H1 (cell line): ENCODE results near the gene CHD9NB. TPM values are rescaled to one million over a fixed set of nuclear protein-coding genes. Genes with fewer than 3 reads are reported as not detected.
A peak's percentile ranks its signal among the peaks of the same experiment; 100 is the strongest.

Source experiments
- CTCF ChIA-PET: fragments of 300-600 bp; sonication (Branson Sonifier 250); formaldehyde crosslinking; loops from one replicate; lab custom pipeline; 2021; ENCODE audit not compliant: partially characterized antibody; lab: Charles Lee
- POLR2A ChIA-PET: fragments of 300-600 bp; sonication (Branson Sonifier 250); formaldehyde crosslinking; loops from one replicate; lab custom pipeline; 2021; ENCODE audit warnings: inconsistent platforms; ENCODE audit not compliant: partially characterized antibody; lab: Charles Lee
- DNase-seq, 2 experiments: peaks; one replicate each; pipeline versions ENCODE4 v3.0.0 to v3.0.0-alpha.2; 2010 to 2022; ENCODE audit warnings: low spot score in 2 of 2, low read depth in 1 of 2, mixed read lengths in 1 of 2
- FAIRE-seq: peaks from 2 replicates; lab custom pipeline; 2011; peaks lifted over from hg19 to GRCh38; lab: Jason Lieb, UNC
- H2AFZ ChIP-seq: 2 replicates; pipeline ENCODE4 v1.8.1; 2012; ENCODE audit warnings: low read length, inconsistent platforms
- H2AK5ac ChIP-seq: 2 replicates; pipeline ENCODE4 v1.6.1; 2013; ENCODE audit warnings: low read depth, low read length
- H2BK120ac ChIP-seq: replicated peaks from 2 replicates; pipeline ENCODE3; 2013; ENCODE audit warnings: low read depth, low read length, inconsistent platforms
- H2BK12ac ChIP-seq: 2 replicates; pipeline ENCODE4 v1.6.1; 2013; ENCODE audit warnings: low read depth, low read length
- H2BK15ac ChIP-seq: 2 replicates; pipeline ENCODE4 v1.6.1; 2013; ENCODE audit warnings: low read length
- H2BK20ac ChIP-seq: 2 replicates; pipeline ENCODE4 v1.6.1; 2013; ENCODE audit warnings: low read length
- H2BK5ac ChIP-seq: 2 replicates; pipeline ENCODE4 v1.6.1; 2013; ENCODE audit warnings: low read depth, low read length
- H3K14ac ChIP-seq: 2 replicates; pipeline ENCODE4 v1.6.1; 2013; ENCODE audit warnings: inconsistent platforms; ENCODE audit not compliant: insufficient read length
- H3K18ac ChIP-seq: 2 replicates; pipeline ENCODE4 v1.6.1; 2013; ENCODE audit warnings: low read length; ENCODE audit errors: extremely low read depth
- H3K23ac ChIP-seq: 2 replicates; pipeline ENCODE4 v1.6.1; 2013; ENCODE audit warnings: inconsistent platforms; ENCODE audit not compliant: insufficient read length
- H3K23me2 ChIP-seq: 2 replicates; pipeline ENCODE4 v1.6.1; 2013; ENCODE audit warnings: low read depth, low read length
- H3K27ac ChIP-seq: 2 replicates; pipeline ENCODE4 v1.6.1; 2011; ENCODE audit warnings: low read depth, low read length, inconsistent platforms
- H3K27me3 ChIP-seq, 4 experiments: replicated peaks in 1 of 4; 1 replicate in 1 of 4; 2 replicates in 3 of 4; pipeline versions ENCODE4 v1.6.1 to v1.8.1; 2011 to 2013; ENCODE audit warnings: low read length in 3 of 4, mild to moderate bottlenecking in 3 of 4, inconsistent platforms in 2 of 4, mixed read lengths in 2 of 4, moderate library complexity in 1 of 4; ENCODE audit not compliant: control insufficient read depth in 3 of 4, insufficient read depth in 3 of 4; ENCODE audit errors: extremely low read depth in 1 of 4
- H3K36me3 ChIP-seq, 4 experiments: 2 replicates each; pipeline versions ENCODE4 v1.6.1 to v1.8.1; 2011 to 2013; ENCODE audit warnings: mild to moderate bottlenecking in 4 of 4, low read length in 3 of 4, moderate library complexity in 2 of 4, control low read depth in 1 of 4, inconsistent platforms in 1 of 4; ENCODE audit not compliant: insufficient read depth in 4 of 4, control insufficient read depth in 2 of 4
- H3K4ac ChIP-seq: replicated peaks from 2 replicates; pipeline ENCODE3; 2013; ENCODE audit warnings: low read length, low read depth, mixed read lengths, inconsistent platforms; ENCODE audit not compliant: insufficient read length
- H3K4me1 ChIP-seq, 4 experiments: replicated peaks in 1 of 4; 1 replicate in 1 of 4; 2 replicates in 3 of 4; pipeline versions ENCODE4 v1.6.1 to v1.8.1; 2011 to 2013; ENCODE audit warnings: low read length in 3 of 4, inconsistent platforms in 2 of 4, mixed read lengths in 1 of 4; ENCODE audit not compliant: insufficient read depth in 4 of 4, control insufficient read depth in 3 of 4
- H3K4me2 ChIP-seq, 2 experiments: 2 replicates each; pipeline versions ENCODE4 v1.6.1 to v1.8.1; 2011 to 2013; ENCODE audit warnings: low read depth in 2 of 2, low read length in 2 of 2, control low read depth in 1 of 2, inconsistent platforms in 1 of 2, mild to moderate bottlenecking in 1 of 2; ENCODE audit not compliant: insufficient read depth in 1 of 2
- H3K4me3 ChIP-seq, 4 experiments: fragments of 200-600, 300-600 bp in 1 of 4; sonication (generic), shearing (Covaris generic), sonication (Bioruptor Twin) in 1 of 4; 2 replicates each; pipeline versions ENCODE4 v1.5.1 to v1.8.1; 2011 to 2016; ENCODE audit warnings: low read length in 4 of 4, low read depth in 3 of 4, control low read depth in 2 of 4, inconsistent platforms in 2 of 4, mild to moderate bottlenecking in 2 of 4, mixed read lengths in 1 of 4, moderate library complexity in 1 of 4; ENCODE audit not compliant: insufficient read depth in 2 of 4; ENCODE audit errors: extremely low read depth in 1 of 4
- H3K56ac ChIP-seq: replicated peaks from 2 replicates; pipeline ENCODE3; 2013; ENCODE audit warnings: low read depth, mild to moderate bottlenecking, mixed read lengths, low read length, inconsistent platforms; ENCODE audit not compliant: insufficient read length
- H3K79me1 ChIP-seq: 2 replicates; pipeline ENCODE4 v1.6.1; 2013; ENCODE audit warnings: low read depth, low read length, control low read depth
- H3K79me2 ChIP-seq, 2 experiments: 2 replicates each; pipeline versions ENCODE4 v1.6.1 to v1.8.1; 2012 to 2013; ENCODE audit warnings: low read length in 2 of 2, mild to moderate bottlenecking in 2 of 2, inconsistent platforms in 1 of 2; ENCODE audit not compliant: insufficient read depth in 2 of 2, control insufficient read depth in 1 of 2
- H3K9ac ChIP-seq, 4 experiments: replicated peaks in 1 of 4; 1 replicate in 1 of 4; 2 replicates in 3 of 4; pipeline versions ENCODE4 v1.6.1 to v1.8.1; 2011 to 2013; ENCODE audit warnings: low read depth in 3 of 4, low read length in 3 of 4, control low read depth in 2 of 4, mild to moderate bottlenecking in 2 of 4, moderate library complexity in 2 of 4, inconsistent platforms in 1 of 4; ENCODE audit errors: extremely low read depth in 1 of 4
- H3K9me3 ChIP-seq, 2 experiments: 2 replicates each; pipeline versions ENCODE4 v1.6.1 to v1.8.1; 2012 to 2013; ENCODE audit warnings: mild to moderate bottlenecking in 2 of 2, moderate library complexity in 2 of 2, control low read depth in 1 of 2, inconsistent platforms in 1 of 2, low read depth in 1 of 2, low read length in 1 of 2, mixed read lengths in 1 of 2; ENCODE audit not compliant: insufficient read depth in 2 of 2
- H4K20me1 ChIP-seq, 2 experiments: replicated peaks in 1 of 2; 2 replicates each; pipeline versions ENCODE3 to v1.8.1; 2011 to 2013; ENCODE audit warnings: inconsistent platforms in 2 of 2, low read length in 2 of 2, mild to moderate bottlenecking in 1 of 2; ENCODE audit not compliant: insufficient read depth in 2 of 2, control insufficient read depth in 1 of 2
- H4K5ac ChIP-seq: 2 replicates; pipeline ENCODE4 v1.6.1; 2013; ENCODE audit warnings: low read length, low read depth, mixed read lengths, inconsistent platforms; ENCODE audit not compliant: insufficient read length
- H4K8ac ChIP-seq: 2 replicates; pipeline ENCODE4 v1.8.0; 2013; ENCODE audit warnings: mild to moderate bottlenecking, moderate library complexity, low read length, inconsistent platforms; ENCODE audit not compliant: insufficient read depth; ENCODE audit errors: extremely low read depth
- H4K91ac ChIP-seq: replicated peaks from 2 replicates; pipeline ENCODE3; 2013; ENCODE audit warnings: low read length, mixed read lengths, inconsistent platforms; ENCODE audit not compliant: insufficient read length
- CBX5 ChIP-seq: fragments of 300-800, 300-1000 bp; sonication (generic); IDR thresholded peaks from 2 replicates; pipeline ENCODE4 v1.7.1; 2016; ENCODE audit warnings: antibody characterized with exemption, low read length, low read depth
- JUND ChIP-seq: IDR thresholded peaks from 2 replicates; pipeline ENCODE4 v1.6.1; 2011; ENCODE audit warnings: mild to moderate bottlenecking, improper control_type of control experiment, low read length
- POLR2A ChIP-seq, 2 experiments: IDR thresholded peaks; 1 replicate in 1 of 2; 2 replicates in 1 of 2; pipeline ENCODE4 v1.6.1; 2011; ENCODE audit warnings: low read depth in 2 of 2, low read length in 2 of 2, mild to moderate bottlenecking in 2 of 2; ENCODE audit errors: control extremely low read depth in 1 of 2
- SAP30 ChIP-seq: fragments of 300-600 bp; sonication (generic); IDR thresholded peaks from 2 replicates; pipeline ENCODE4 v1.7.1; 2012; ENCODE audit warnings: low read length, moderate library complexity, mild to moderate bottlenecking, inconsistent platforms; ENCODE audit not compliant: insufficient read depth, insufficient replicate concordance
- YY1 ChIP-seq: IDR thresholded peaks from 2 replicates; pipeline ENCODE4 v1.6.1; 2011; ENCODE audit warnings: low read depth, mild to moderate bottlenecking, low read length
- WGBS, 2 experiments: shearing (Covaris generic) in 1 of 2; methylation state at CpG; one replicate each; pipeline versions ENCODE4 v1.1.6 to v1.1.7; 2013 to 2015; ENCODE audit warnings: low lambda C conversion rate in 2 of 2, mixed read lengths in 2 of 2, inconsistent platforms in 1 of 2, low coverage in 1 of 2, missing lambda C conversion rate in 1 of 2; ENCODE audit not compliant: insufficient replicate concordance in 2 of 2, insufficient coverage in 1 of 2, insufficient read length in 1 of 2; ENCODE audit errors: extremely low coverage in 1 of 2, missing lambda C conversion rate in 1 of 2; 5-methylcytosine and 5-hydroxymethylcytosine counted together
- polyA plus RNA-seq, 7 experiments: library from polyadenylated mRNA; depleted of rRNA in 3 of 7; stranded (reverse) in 5 of 7; unstranded in 2 of 7; fragments of >200 nt in 5 of 7; fragments of 200-250 nt in 2 of 7; gene quantifications; 1 replicate in 5 of 7; 2 replicates in 1 of 7; 4 replicates in 1 of 7; pipeline versions ENCODE4 v1.2.1 to v1.2.3, GENCODE V29; 2011 to 2013; ENCODE audit warnings: missing spikeins in 2 of 7, mixed read lengths in 2 of 7
- total RNA-seq: library from RNA; stranded (reverse); fragmentation: NEBNext Ultra II Directional; extraction: Animal tissue kit (Norgen Biotek cat#: 25700); gene quantifications from 2 replicates; pipeline ENCODE4 v1.2.1, GENCODE V29; 2021

The CHD9NB gene
- total and polyA plus RNA-seq, 2 of the 8 experiments (the other 6 are each of a cell fraction or from before 2014, with no cell fraction given) = 4.5 to 5.9 TPM

DNA sequence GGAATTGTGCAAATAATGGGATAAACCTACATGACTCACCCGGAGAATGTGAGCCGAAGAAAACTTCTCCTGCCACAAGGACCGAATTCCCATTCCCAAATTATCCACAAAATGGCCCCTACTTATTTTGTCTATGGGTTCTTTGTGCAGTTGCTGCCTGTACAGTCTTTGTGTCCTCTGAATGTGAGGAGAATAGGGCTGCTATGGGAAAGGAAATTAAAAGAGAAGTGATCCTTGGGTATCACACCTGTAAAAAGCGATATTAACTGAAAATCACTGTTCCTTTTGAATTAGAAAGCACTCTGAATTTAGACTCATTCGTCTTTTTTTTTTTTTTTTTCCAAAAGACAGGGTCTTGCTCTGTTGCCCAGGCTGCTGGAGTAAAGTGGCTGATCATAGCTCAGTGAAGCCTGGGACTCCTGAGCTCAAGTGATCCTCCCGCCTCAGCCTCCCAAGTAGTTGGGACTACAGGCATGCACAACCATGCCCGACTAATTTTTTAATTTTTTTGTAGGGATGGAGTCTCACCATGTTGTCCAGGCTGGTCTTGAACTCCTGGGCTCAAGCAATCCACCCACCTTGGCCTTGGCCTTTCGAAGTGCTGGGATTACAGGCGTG lies 47.5 kb upstream of the CHD9NB start:
- DNase-seq = no peak
- peak overlapping the region; percentile 86; the same call in 1 of the 2 replicates for H2BK12ac ChIP-seq
- H3K18ac ChIP-seq = peak overlapping the region; percentile 57
- no peak overlapping the region for H3K27ac ChIP-seq
- H2BK5ac ChIP-seq = peak overlapping the region; percentile 93; the same call in 1 of the 2 replicates
- H2AFZ ChIP-seq = no peak overlapping the region
- H3K4ac ChIP-seq = peak overlapping the region; percentile 74
- ChIA-PET POLR2A (interaction anchor here (0.6 to 3.4 kb wide), 9 partner anchors 9 to 56 kb away, joined by 3 to 15 read pairs (median 5); partner anchors contain the start of gene CHD9), CTCF (interaction anchor here (0.9 to 2.4 kb wide), 7 partner anchors 8 to 118 kb away, joined by 3 to 12 read pairs (median 5); partner anchors contain the start of gene CHD9)
- peak overlapping the region in 3 of 4 experiments; percentile 4 to 27 (median 20); a peak in 3 of 7 replicates for H3K9ac ChIP-seq
- no peak overlapping the region for H2AK5ac ChIP-seq
- H3K4me1 ChIP-seq = peaks cover 5 to 12% (median 9%) of the 10 kb centered on the region in 4 experiments
- H3K23me2 ChIP-seq = 0 out of 2 replicates have a peak, but pooled peaks cover 4% of the 10 kb centered on the region
- H3K56ac ChIP-seq = peak overlapping the region; percentile 74
- no peak for FAIRE-seq
- 72% methylated on average over 8 of the region's 9 CpGs; no CpG with 5 or more reads in 1 of the 2 experiments for WGBS, 2 experiments
- no peak for TF ChIP-seq POLR2A (IDR thresholded peaks at IDR 0.05; ENCODE audit: control extremely low read depth in 1 of 2, low read depth in 2 of 2, low read length in 2 of 2)
- no peak for TF ChIP-seq CBX5
- TF ChIP-seq YY1 = 0 out of 2 replicates have a peak, but pooled peaks have one; percentile 39
- TF ChIP-seq SAP30 = peak; percentile 28
- TF ChIP-seq JUND = 0 out of 2 replicates have a peak, but pooled peaks have one; percentile 24
- peak overlapping the region; percentile 88 for H4K8ac ChIP-seq
- H3K36me3 ChIP-seq = no peaks in the 10 kb centered on the region
- H3K14ac ChIP-seq = no peak overlapping the region
- peak overlapping the region; percentile 70 to 79 for H3K4me2 ChIP-seq
- no peaks in the 10 kb centered on the region for H3K9me3 ChIP-seq
- no peaks in the 10 kb centered on the region for H3K79me1 ChIP-seq
- H3K79me2 ChIP-seq = peaks cover 0 to 13% of the 10 kb centered on the region in 2 experiments; a peak in 2 of 4 replicates
- peak overlapping the region; percentile 42 for H4K91ac ChIP-seq
- 0 out of 2 replicates have a peak overlapping the region, but pooled peaks have one; percentile 32 for H2BK20ac ChIP-seq
- H4K5ac ChIP-seq = no peak overlapping the region
- no peak overlapping the region for H2BK120ac ChIP-seq
- no peaks in the 10 kb centered on the region for H4K20me1 ChIP-seq
- H3K4me3 ChIP-seq = peak overlapping the region; percentile 31 to 64 (median 40); a peak in 6 of 8 replicates
- H2BK15ac ChIP-seq = no peak overlapping the region
- no peak overlapping the region for H3K23ac ChIP-seq
- no peaks in the 10 kb centered on the region for H3K27me3 ChIP-seq
